Fibroblast of upper back skin (primary cell): ENCODE data around the gene RTBDN.

Experiments used
- DNase-seq: peaks from one replicate; pipeline ENCODE4 v3.0.0-alpha.2; 2013

Gene RTBDN

DNA sequence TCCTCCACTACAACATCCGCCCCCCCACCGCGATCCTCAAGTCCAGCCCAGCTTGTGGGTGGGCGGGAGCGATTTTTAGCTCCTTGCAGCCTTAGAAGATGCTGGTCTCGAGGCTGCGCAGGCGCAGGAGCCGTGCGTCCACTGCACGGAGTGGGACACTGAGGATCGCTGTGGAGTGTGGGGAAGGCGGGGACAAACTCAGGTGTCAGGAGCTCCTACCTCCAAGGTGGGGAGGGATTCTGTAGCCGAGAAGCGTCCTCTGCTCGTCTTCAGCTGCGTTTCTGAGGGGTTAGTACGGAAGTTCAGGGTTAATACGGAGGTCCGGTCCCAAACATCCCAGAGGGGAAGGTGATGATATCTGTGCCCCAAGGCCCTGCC, at the start of gene RTBDN:
TSS of gene RTBDN (minus strand) at position 14 of the 378 bp plus-strand sequence. CDS start 4,600 bp downstream, outside the sequence.
- no peak for DNase-seq

- DNase-seq = no peak
Observed at GRCh38 chr19:12882589-12882988, 48.2 kb upstream of the RTBDN start.

DNA sequence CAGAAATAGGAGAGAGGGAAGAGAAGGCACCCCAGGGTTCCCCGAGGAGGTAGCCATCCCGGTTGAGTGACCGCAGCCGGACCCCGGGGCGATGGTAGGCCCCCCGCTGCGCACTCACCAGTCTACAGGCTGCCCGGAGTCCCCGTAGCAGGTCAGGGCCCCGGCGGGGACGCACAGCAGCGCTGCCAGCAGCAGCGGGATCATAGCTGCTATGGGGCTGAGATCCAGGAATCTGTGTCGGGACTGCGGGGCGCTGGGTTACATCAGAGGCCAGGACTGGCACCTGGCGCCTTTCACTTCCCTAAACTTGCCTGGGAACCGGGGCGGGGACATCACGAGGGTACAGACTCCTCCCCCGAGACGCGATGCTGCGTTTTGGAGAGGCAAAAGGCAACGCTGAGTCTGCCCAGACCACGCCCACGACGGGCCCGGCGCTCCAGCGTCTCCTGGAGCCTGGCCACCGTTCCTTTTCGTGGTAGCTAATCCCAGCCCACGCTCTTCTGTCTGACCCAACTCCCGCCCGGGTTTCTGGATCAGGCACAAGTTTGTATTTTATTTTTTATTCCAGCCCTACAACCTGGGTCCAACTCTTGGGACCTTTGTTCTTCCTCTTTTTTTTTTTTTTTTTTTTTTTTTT, 46.9 kb upstream of the RTBDN start, which contains the start of gene DNASE2:
TSS of gene DNASE2 (minus strand) at position 278 of the 637 bp plus-strand sequence. CDS start at position 204, 74 bp downstream.
- peak; percentile 89 for DNase-seq

GRCh38 chr19:12880551-12881171, 46.3 kb upstream of the RTBDN start:
- no peak for DNase-seq

DNA sequence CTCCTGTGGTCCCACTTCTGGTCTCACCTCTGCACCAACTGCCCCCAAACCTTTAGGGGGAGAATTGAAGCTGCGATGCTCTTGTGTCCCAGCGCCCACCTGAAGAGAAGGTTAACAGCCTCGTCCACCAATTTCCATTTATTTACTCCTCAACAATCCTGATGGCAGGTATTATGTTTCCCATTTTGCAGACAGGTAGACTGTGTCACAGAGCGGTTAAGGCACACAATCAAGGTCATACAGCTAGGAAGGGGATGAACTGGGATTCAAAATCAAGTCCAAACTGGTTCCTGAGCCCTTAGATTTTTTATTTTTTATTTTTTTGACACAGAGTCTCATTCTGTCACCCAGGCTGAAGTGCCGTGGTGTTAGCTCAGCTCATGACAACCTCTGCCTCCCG, 40.7 kb upstream of the RTBDN start:
- DNase-seq = no peak

- no peak for DNase-seq
Observed at GRCh38 chr19:12873891-12874745, 39.7 kb upstream of the RTBDN start.

DNA sequence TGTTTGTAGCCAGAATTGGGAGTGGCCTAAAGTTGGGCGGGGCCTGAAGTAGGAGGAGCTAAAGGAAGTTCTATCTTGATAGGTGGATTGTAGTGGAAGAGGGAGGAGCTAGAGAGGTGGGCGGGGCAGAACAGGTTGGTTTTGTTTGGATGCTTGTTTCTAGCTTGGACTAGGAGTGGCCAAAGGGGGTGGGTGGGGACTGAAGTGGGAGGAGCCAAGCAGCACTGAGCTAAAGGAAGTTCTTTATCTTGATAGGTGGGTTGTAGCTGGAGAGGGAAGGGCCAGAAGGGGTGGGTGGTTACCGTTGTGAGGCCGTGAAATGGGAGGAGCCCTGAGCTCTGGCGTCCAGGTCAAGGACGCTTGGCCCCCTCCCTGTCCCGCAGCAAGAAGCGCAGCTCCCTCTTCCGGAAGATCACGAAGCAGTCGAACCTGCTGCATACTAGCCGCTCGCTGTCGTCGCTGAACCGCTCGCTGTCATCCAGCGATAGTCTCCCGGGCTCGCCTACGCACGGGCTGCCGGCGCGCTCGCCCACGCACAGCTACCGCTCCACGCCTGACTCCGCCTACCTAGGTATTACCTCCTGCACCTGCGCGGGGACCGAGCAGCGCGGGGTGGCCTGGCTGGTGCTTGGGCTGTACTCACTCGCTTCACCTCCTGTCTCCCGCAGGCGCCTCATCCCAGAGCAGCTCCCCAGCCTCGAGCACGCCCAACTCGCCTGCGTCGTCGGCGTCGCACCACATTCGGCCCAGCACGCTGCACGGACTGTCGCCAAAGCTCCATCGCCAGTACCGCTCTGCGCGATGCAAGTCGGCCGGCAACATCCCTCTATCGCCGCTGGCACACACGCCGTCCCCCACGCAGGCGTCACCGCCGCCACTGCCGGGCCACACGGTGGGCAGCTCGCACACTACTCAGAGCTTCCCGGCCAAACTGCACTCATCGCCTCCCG, 38.8 kb upstream of the RTBDN start:
- peak; percentile 27 for DNase-seq

DNA sequence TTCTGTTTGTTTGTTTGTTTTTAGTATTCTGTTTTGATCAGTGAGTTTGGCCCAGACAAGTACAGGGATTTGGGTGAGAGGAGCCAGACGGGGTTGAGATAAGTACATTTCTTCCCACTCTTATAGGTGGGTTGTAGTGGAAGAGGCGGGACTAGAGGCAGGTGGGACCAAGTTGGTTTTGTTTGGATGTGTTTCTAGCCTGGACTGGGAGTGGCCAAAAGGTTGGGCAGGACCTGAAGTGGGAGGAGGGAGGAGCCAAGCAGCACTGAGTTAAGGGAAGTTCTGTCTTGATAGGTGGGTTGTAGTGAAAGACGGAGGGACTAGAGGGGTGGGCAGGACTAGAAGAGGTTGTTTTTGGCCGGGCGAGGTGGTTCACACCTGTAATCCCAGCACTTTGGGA, 37.9 kb upstream of the RTBDN start:
- no peak for DNase-seq

DNA sequence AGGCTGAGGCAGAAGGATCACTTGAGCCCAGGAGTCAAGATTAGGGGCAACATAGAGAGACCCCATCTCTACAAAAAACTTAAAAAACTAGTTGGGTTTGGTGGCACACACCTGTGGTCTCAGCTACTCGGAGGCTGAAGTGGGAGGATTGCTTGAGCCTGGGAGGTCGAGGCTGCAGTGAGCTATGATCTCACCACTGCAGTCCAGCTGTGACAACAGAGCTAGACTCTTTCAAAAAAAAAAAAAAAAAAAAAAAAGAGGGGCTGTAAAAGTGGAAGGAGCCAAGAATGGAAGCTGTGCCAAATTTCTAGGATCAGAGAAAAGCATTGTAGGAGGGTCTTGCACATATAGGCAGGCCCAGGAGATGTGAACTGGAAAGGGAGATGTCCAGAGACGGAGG, 37.3 kb upstream of the RTBDN start:
- DNase-seq = no peak

DNA sequence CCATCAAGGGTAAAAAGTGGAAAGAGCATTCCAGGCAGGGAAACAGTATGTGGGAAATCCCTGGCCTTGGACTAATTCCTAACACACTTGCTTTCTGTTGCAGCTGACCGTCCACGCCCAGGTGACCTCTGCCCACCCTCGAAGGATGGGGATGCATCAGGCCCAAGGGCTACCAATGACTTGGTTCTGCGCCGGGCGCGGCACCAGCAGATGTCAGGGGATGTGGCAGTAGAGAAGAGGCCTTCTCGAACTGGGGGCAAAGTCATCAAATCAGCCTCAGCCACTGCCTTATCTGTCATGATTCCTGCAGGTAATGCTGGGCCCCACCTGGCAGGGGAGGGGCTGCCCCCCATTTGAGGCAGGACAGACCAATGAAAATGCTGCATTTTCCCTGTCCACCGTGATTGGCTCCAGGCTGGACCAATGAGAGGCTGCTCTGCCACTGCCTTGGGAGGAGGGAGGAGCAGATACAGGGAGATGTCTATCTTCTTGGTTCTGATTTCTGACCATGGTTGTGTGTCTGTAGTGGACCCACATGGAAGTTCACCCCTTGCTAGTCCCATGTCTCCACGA, 34.2 kb upstream of the RTBDN start:
- DNase-seq = no peak

GRCh38 chr19:12867120-12868099, 33.0 kb upstream of the RTBDN start:
- peak; percentile 66 for DNase-seq

DNA sequence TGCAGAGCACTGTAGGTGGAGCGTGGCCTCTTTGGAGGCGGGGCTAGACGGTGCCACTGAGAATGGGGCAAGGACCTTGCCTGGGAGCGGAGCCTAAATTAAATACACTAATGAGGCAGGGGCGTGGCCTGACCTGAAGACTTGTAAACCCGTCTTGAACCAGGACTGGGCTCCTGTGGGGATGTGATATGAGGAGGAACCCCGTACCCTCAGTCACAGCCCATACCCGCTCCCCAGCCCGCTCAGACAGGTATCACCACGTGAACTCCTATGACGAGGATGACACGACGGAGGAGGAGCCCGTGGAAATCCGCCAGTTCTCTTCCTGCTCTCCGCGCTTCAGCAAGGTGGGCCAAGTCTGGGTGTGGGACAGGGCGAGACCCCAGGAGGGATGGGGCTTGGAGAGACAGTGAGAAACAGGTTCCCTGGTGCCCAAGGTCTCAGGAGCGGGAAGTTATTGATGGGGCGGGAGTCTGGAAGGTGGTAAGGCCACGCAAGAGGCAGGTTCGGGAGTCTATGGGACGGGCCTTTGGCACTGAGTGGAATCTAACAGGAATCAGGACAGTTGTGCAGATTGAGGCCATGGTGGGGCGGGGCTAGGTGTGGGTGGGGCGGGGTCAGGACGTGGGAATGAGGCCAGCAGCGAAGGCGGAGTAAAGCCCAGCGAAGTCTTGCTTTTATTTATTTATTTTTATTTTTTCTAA, 32.2 kb upstream of the RTBDN start:
- no peak for DNase-seq

- DNase-seq = no peak
Observed at GRCh38 chr19:12865746-12866415, 31.5 kb upstream of the RTBDN start.

GRCh38 chr19:12864721-12865715, 30.6 kb upstream of the RTBDN start:
- DNase-seq = no peak

- no peak for DNase-seq
Observed at GRCh38 chr19:12864143-12864542, 29.8 kb upstream of the RTBDN start.

GRCh38 chr19:12859546-12859945, 25.2 kb upstream of the RTBDN start:
- DNase-seq = no peak

DNA sequence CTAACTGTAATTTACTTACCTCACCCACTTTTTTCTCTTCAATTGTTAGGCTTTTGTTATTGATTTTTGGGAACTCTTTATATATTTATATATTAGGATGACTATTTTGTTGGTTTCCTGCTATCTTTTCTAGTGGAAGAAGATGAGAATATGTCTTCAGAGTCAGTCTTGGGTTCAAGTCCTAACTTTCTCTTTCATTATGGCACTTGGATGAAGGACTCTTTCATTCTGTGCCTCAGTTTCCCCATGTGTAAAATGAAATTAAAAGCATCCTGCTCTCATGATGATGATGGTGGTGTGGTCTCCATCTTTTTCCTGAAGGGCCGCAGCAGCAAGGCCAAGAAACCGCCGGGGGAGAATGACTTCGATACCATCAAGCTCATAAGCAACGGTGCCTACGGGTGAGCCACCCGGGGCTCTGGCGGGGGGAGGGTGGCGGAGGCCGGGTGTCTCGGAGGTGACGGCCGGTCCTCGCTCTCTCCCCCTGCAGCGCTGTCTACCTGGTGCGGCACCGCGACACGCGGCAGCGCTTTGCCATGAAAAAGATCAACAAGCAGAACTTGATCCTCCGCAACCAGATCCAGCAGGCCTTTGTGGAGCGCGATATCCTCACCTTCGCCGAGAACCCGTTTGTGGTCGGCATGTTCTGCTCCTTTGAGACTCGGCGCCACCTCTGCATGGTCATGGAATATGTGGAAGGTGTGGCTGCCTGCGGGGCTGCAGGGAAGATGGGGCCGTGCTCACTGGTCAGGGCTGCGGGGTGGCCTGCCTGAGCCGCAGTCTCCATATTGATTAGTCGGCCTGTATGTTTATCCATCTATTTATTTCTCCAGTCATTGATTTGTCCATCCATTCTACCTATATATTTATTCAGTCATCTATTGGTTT, 23.9 kb upstream of the RTBDN start:
- DNase-seq = no peak
